ENCODE measurements around the gene CLCN7. TPM values are rescaled to one million over a fixed set of nuclear protein-coding genes. Genes with fewer than 3 reads are reported as not detected.

The CLCN7 gene
- polyA plus RNA-seq, 3 donors = 53.4 to 61.1 (median 59.1) TPM

- DNase-seq = no peak
Measured at GRCh38 chr16:1466054-1466453, 8.8 kb downstream of the CLCN7 start.

GRCh38 chr16:1465567-1465915 lies 9.3 kb downstream of the CLCN7 start:
- DNase-seq = no peak

GRCh38 chr16:1464894-1465566 lies 9.8 kb downstream of the CLCN7 start:
- no peak for DNase-seq

- no peak for DNase-seq
Measured at GRCh38 chr16:1464196-1464893, 10.5 kb downstream of the CLCN7 start.

- DNase-seq = no peak
Measured at GRCh38 chr16:1461146-1461545, 13.7 kb downstream of the CLCN7 start.

- no peak for DNase-seq
Measured at GRCh38 chr16:1460602-1461138, 14.2 kb downstream of the CLCN7 start.

- DNase-seq = no peak
Measured at GRCh38 chr16:1459967-1460366, 14.9 kb downstream of the CLCN7 start.

- no peak for DNase-seq
Measured at GRCh38 chr16:1458977-1459341, 15.9 kb downstream of the CLCN7 start.

- DNase-seq = no peak
Measured at GRCh38 chr16:1458336-1458976, 16.4 kb downstream of the CLCN7 start.

GRCh38 chr16:1457489-1458245 lies 17.2 kb downstream of the CLCN7 start:
- DNase-seq = no peak

- no peak for DNase-seq
Measured at GRCh38 chr16:1456951-1457350, 17.9 kb downstream of the CLCN7 start.

GRCh38 chr16:1455190-1456171 lies 19.3 kb downstream of the CLCN7 start:
- DNase-seq = no peak

- no peak for DNase-seq
Measured at GRCh38 chr16:1454561-1454960, 20.3 kb downstream of the CLCN7 start.

- DNase-seq = no peak
Measured at GRCh38 chr16:1453316-1453715, 21.5 kb downstream of the CLCN7 start.

- DNase-seq = no peak
Measured at GRCh38 chr16:1452530-1452929, 22.3 kb downstream of the CLCN7 start.

GRCh38 chr16:1451702-1452392 lies 23.0 kb downstream of the CLCN7 start:
- no peak for DNase-seq

- DNase-seq = no peak
Measured at GRCh38 chr16:1450841-1451240, 24.0 kb downstream of the CLCN7 start.

- no peak for DNase-seq
Measured at GRCh38 chr16:1450218-1450617, 24.6 kb downstream of the CLCN7 start.

GRCh38 chr16:1449201-1449788 lies 25.5 kb downstream of the CLCN7 start:
- DNase-seq = no peak

GRCh38 chr16:1448536-1449116 lies 26.2 kb downstream of the CLCN7 start:
- DNase-seq = no peak

Data from renal pelvis (tissue), 4 donors.